Uterus (tissue), 4 donors: ENCODE results near the gene B4GAT1. TPM values are rescaled to one million over a fixed set of nuclear protein-coding genes. Genes with fewer than 3 reads are reported as not detected.

Experiments
- DNase-seq, 2 donors: peaks; one replicate each; pipeline ENCODE4 v3.0.0-alpha.2; 2019 to 2020
- H3K27ac ChIP-seq, 2 donors: fragments of 200-600 bp; sonication (generic); 1 replicate in 1 of 2; 2 replicates in 1 of 2; pipeline ENCODE4 v1.5.1; 2016 to 2018
- H3K27me3 ChIP-seq, 2 donors: fragments of 200-600 bp; sonication (generic); one replicate each; pipeline ENCODE4 v1.5.1; 2018 to 2019; ENCODE audit warnings: control low read depth in 1 of 2
- H3K36me3 ChIP-seq, 2 donors: fragments of 200-600 bp; sonication (generic); one replicate each; pipeline ENCODE4 v1.5.1; 2019; ENCODE audit warnings: control low read depth in 1 of 2
- H3K4me1 ChIP-seq, 2 donors: fragments of 200-600 bp; sonication (generic); one replicate each; pipeline ENCODE4 v1.5.1; 2018 to 2019; ENCODE audit warnings: control low read depth in 1 of 2
- H3K4me3 ChIP-seq, 2 donors: fragments of 200-600 bp; sonication (generic); 1 replicate in 1 of 2; 2 replicates in 1 of 2; pipeline ENCODE4 v1.5.1; 2018 to 2019; ENCODE audit warnings: mild to moderate bottlenecking in 1 of 2
- H3K9me3 ChIP-seq, 2 donors: fragments of 200-600 bp; sonication (generic); one replicate each; pipeline ENCODE4 v1.5.1; 2019; ENCODE audit warnings: control low read depth in 1 of 2
- POLR2A ChIP-seq, 2 donors: fragments of 450-650 bp; IDR thresholded peaks; one replicate each; pipeline ENCODE4 v1.6.1; 2016; ENCODE audit warnings: antibody characterized with exemption in 2 of 2, mild to moderate bottlenecking in 1 of 2, moderate library complexity in 1 of 2
- intact Hi-C: fragments of 100-400 bp; cut with DNase I; formaldehyde crosslinking; loops from one replicate; pipeline ENCODE4 v1.15.1; 2023; ENCODE audit warnings: low total_unique reads
- total RNA-seq, 4 donors: library from RNA; depleted of rRNA in 3 of 4; stranded (reverse); fragments of >200 nt in 3 of 4; gene quantifications; one replicate each; pipeline versions ENCODE4 v1.1.0 to v1.2.4, GENCODE V29; 2014 to 2023
- TF ChIP-seq, protein P1 (sequence below), 4 experiments: fragments of 200-600 bp in 2 of 4; fragments of 450-650 bp in 2 of 4; sonication (generic) in 2 of 4; IDR thresholded peaks; one replicate each; pipeline ENCODE4 v1.5.1; 2016 to 2019; ENCODE audit warnings: antibody characterized with exemption in 4 of 4, mild to moderate bottlenecking in 2 of 4, moderate library complexity in 1 of 4
- donor health status: DM: yes; HTN: yes; CAD: no.

The B4GAT1 gene
- total RNA-seq, 4 donors from 2014 or later, result 13.2 to 44.8 (median 26.2) TPM

DNA sequence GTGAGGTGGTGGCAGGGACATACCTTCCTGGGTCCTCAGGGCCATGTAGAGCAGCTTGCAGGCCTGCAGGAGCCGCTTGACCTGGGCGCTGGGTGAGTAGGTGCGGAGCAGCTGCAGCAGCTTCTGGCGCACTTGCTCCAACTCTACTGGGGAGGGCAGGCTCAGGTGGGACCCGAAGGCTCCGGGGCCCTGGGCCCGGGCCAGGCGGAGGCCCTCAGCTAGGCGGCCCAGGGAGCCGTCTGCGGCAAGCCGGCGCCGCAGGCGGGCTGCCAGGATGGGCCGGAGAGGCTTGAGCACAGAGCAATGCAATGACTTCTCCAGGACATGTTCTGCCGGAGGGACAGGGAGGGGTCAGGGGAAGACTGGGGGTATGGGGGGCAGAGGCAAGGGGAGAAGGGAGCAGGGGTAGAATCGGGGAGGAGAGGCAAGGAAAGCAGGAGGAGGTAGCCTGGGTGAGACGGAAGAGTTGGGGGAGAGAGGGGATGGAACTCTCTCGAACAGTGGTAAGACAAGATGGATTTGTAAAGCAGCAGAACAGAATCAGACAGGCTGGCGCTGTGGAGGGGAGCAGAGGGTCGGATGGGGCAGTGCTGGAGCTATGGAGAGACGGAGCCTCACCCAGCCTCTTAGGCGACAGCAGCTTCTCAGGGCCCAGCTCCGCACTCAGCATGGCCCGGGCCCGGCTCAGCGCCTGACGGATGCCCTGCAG, 13.4 kb downstream of the B4GAT1 start:
- TF ChIP-seq, protein P1, sequence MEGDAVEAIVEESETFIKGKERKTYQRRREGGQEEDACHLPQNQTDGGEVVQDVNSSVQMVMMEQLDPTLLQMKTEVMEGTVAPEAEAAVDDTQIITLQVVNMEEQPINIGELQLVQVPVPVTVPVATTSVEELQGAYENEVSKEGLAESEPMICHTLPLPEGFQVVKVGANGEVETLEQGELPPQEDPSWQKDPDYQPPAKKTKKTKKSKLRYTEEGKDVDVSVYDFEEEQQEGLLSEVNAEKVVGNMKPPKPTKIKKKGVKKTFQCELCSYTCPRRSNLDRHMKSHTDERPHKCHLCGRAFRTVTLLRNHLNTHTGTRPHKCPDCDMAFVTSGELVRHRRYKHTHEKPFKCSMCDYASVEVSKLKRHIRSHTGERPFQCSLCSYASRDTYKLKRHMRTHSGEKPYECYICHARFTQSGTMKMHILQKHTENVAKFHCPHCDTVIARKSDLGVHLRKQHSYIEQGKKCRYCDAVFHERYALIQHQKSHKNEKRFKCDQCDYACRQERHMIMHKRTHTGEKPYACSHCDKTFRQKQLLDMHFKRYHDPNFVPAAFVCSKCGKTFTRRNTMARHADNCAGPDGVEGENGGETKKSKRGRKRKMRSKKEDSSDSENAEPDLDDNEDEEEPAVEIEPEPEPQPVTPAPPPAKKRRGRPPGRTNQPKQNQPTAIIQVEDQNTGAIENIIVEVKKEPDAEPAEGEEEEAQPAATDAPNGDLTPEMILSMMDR (IDR thresholded peaks at IDR 0.05), result no peak
- no peak for TF ChIP-seq POLR2A (IDR thresholded peaks at IDR 0.05)
- DNase-seq, result no peak
- Histone ChIP-seq H3K4me3 (no peak overlapping the region), H3K36me3 (no peaks in the 10 kb centered on the region), H3K9me3 (no peaks in the 10 kb centered on the region), H3K27ac (no peak overlapping the region), H3K4me1 (peaks cover 3 to 12% of the 10 kb centered on the region in 2 donors), H3K27me3 (no peaks in the 10 kb centered on the region)
- intact Hi-C loops, result no loop called here

- TF ChIP-seq, protein P1 (IDR thresholded peaks at IDR 0.05), result no peak
- no peak for TF ChIP-seq POLR2A (IDR thresholded peaks at IDR 0.05)
- Histone ChIP-seq H3K4me1 (peaks cover 3 to 16% of the 10 kb centered on the region in 2 donors), H3K4me3 (no peak overlapping the region), H3K27ac (no peak overlapping the region), H3K36me3 (no peaks in the 10 kb centered on the region), H3K27me3 (no peaks in the 10 kb centered on the region), H3K9me3 (no peaks in the 10 kb centered on the region)
- DNase-seq, result no peak
- intact Hi-C loops, result no loop called here
Observed at GRCh38 chr11:66333220-66333877, 14.1 kb downstream of the B4GAT1 start.

- TF ChIP-seq POLR2A (IDR thresholded peaks at IDR 0.05), result no peak
- TF ChIP-seq, protein P1 (IDR thresholded peaks at IDR 0.05), result no peak
- no peak for DNase-seq
- Histone ChIP-seq H3K4me1 (peaks cover 3 to 16% of the 10 kb centered on the region in 2 donors), H3K27me3 (no peaks in the 10 kb centered on the region), H3K36me3 (no peaks in the 10 kb centered on the region), H3K27ac (no peak overlapping the region), H3K4me3 (no peak overlapping the region), H3K9me3 (no peaks in the 10 kb centered on the region)
- intact Hi-C loops, result no loop called here
Observed at GRCh38 chr11:66332371-66333219, 14.8 kb downstream of the B4GAT1 start.

GRCh38 chr11:66331542-66332370, 15.7 kb downstream of the B4GAT1 start:
- peaks cover 3 to 13% of the 10 kb centered on the region in 2 donors for H3K4me1 ChIP-seq
- no peak overlapping the region for H3K4me3 ChIP-seq

More at GRCh38 chr11:66331542-66332370, 15.7 kb downstream of the B4GAT1 start:
- no peak for DNase-seq
- Histone ChIP-seq H3K9me3 (no peaks in the 10 kb centered on the region), H3K27me3 (no peaks in the 10 kb centered on the region), H3K36me3 (no peaks in the 10 kb centered on the region), H3K27ac (no peak overlapping the region)
- TF ChIP-seq POLR2A (IDR thresholded peaks at IDR 0.05), result no peak
- TF ChIP-seq, protein P1 (IDR thresholded peaks at IDR 0.05), result no peak
- intact Hi-C loops, result no loop called here
